GM18498 (cell line): ENCODE results near the gene SIPA1L3.
A peak's percentile ranks its signal among the peaks of the same experiment; 100 is the strongest.
"Not testable (repeated sequence)": the region's sequence is repeated elsewhere in the genome, so short reads cannot be mapped to it uniquely, and the experiment has no call there.

Experiments used
- ATAC-seq: cut with Tn5 transposase; IDR thresholded peaks from one replicate; pipeline ENCODE4 v1.9.1; 2021; ENCODE audit warnings: mild to moderate bottlenecking, moderate library complexity; ENCODE audit not compliant: unreplicated experiment

The SIPA1L3 gene

DNA sequence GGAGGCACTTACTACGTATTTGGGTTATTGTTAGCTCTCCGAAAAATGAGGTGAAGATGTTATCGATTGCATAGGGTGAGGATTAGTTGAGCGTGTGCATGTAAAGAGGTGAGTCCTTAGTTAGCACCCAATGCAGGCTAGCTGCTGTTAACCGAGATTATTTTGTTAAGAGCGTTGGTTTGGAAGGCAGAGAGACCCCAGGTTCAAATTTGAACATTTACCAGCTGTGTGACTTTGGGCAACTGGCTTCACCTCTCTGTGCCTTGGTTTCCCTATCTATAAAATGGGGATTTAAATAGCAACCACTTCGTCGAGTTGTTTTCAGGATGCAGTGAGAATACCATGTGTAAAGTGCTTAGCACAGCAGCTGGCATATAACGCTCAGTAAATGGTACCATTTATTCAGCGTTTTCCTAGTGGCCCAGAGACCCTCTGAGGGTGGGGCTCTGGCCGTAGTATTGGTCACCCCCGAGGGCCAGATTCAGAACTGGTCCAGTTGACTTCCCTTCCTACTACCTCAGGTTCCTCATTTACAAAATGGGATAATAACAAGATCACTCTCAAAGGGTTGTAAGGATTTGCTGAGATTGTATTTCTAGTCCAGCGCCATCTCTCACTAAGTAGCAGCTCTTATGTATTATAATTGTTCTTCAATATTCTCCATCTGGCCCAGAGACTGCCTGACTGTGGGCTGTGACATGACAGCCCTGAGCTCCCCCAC is 887 bp downstream of the SIPA1L3 start:
- ATAC-seq: no peak

- ATAC-seq: no peak
Observed at GRCh38 chr19:37909661-37910199, 2.7 kb downstream of the SIPA1L3 start.

DNA sequence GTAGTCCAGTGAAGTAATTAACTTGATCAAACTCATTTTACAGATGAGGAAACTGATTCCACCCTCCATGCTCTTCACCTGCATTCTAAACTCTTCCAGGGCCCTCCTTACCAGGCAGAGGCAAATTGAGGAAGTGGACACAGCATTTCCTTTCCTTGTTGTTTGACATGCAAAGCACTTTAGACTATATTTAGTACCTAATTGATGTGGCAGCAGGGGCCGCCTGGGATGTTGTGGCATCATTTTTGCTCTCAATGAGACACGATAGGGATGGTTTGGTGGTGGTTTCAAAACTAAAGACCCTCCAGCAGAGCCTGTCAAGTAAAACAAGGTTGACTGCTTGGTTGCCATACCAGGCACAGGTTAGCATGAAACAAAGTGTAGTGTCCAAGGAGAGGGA is 7.9 kb downstream of the SIPA1L3 start:
- no peak for ATAC-seq

- ATAC-seq: no peak
Observed at GRCh38 chr19:37920591-37921450, 13.8 kb downstream of the SIPA1L3 start.

DNA sequence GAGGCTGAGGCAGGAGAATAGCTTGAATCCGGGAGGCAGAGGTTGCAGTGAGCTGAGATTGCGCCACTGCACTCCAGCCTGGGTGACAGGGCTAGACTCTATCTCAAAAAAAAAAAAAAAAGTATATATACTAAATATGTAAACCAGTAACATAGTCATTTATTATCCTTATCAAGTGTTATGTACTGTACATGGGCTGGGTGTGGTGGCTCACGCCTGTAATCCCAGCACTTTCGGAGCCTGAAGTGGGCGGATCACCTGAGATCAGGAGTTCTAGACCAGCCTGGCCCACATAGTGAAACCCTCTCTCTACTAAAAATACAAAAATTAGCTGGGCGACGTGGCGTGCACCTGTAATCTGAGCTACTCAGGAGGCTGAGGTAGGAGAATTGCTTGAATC is 17.6 kb downstream of the SIPA1L3 start:
- not testable (repeated sequence) for ATAC-seq

DNA sequence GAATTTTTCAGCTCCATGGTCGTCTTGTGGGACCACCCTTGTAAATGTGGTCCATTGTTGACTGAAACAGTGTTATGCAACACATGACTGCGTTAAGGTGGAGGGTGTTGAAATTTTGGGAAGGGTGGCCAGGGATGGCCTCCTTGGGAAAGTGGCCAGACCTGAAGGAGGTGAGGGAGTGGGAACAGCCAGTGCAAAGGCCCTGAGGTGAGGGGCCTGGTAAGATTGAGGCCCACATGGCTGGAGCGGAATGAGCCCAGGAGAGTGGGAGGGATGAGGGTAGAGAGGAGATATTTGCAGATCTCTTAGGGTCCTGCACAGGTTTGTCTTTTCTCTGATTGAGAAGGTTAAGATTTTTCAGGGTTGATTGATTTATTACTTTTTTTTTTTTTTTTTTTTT is 18.2 kb downstream of the SIPA1L3 start:
- no peak for ATAC-seq

DNA sequence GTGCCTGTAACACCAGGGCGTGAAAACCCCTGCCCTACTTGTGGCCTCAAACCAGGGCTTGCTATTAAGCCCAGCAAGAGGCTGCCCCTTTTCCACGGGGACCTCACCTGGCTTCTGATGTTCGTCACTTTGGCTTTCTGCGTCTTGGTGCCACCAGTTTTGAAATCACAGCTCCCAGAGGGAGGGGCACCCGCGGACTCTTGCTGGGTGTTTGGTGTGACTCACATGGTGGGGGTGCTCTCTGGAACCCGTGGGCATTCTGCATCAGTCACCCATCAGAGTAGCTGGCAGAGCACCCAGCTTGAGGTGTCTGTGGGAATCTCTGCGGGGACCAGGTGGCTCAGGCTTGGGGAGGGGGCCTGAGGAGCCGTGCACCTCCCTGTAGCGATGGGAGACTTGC is 19.2 kb downstream of the SIPA1L3 start:
- no peak for ATAC-seq

DNA sequence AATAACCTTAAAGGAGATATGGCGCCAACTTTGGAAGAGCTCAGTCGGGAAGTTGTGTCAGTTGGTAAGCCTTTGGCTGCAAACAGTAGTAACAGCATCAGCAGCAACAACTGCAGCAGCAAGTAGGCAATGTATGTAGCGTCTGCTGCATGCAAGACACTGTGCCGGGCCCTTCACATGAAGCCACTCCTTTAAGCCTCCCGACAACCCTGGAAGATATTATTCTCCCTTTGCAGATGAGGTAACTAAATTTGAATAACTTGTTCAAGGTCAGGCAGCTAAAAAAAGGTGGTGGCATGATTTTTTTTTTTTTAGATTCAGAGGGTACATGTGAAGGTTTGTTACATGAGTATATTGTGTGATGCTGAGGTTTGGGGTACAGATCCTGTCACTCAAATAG is 19.7 kb downstream of the SIPA1L3 start:
- no peak for ATAC-seq

DNA sequence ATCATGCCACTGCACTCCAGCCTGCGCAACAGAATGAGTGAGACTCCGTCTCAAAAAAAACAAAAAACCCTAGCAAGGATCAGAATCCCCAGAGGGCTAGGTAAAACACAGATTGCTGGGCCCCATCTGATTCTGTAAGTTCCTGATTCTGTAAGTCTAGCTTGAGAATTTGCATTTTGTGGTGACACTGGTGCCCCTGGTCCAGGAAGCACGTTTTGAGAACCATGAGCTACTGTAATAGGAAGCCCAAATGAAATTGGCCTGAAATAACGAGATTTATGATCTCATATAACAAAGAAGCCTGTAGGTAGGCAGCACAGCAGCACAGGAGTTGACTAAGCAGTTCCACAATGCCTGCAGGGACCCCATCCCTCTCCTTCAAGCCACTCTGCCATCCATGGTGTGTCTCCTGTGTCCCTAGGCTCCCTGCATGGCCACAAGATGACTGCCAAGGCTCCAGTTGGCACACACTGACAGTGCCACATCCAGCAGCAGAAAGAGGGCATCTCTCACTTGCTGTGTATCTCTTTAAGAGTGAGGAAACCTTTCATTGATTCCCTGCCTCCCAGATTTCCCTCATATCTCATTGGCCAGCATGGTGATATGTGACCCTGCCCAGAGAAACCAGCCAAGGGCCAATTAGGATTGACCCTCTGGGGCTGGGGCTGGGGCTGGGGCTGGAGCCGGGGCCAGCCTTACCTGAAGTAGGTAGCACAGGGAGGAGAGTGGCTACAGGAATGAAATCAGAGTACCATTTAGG is 21.7 kb downstream of the SIPA1L3 start:
- peak; percentile 78 for ATAC-seq

GRCh38 chr19:37929355-37929923 is 22.4 kb downstream of the SIPA1L3 start:
- ATAC-seq: no peak

- ATAC-seq: no peak
Observed at GRCh38 chr19:37930416-37930815, 23.4 kb downstream of the SIPA1L3 start.

DNA sequence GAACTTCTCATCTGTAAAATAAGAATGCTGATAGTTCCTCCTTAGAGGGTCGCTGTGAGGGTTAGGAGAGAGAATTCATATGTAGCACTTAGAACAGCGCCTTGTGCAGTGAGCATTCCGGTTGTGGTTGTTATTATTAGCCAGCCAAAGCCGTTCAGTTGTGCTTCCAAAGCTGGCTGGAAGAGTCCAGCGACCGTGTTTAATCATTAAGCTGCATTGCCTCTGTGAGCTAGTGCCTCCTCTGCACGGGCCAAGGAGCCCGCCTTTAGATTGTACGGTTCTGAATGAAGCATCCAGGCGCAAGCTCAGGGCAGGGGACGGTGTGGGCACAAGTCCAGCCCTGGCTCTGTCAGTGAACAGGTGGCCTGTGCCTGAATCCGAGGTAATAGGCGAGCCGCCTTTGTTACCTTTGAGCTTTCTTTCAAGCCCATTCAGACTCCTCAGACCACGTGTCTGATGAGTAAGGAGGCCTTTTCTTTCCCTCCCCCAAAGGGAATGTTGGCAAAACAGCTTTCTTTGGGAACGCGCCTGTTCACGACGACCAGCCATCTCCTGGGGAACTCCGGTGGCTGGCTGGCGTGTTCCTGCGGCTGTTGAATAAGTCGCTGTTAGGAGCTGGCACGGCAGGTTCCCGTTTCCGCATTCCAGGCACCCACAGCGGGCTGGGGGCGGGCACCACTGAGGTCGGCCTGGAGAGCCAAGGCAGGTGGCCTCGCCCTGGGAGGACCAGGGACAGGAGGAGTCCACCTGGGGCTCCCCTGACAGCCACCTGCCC is 25.1 kb downstream of the SIPA1L3 start:
- ATAC-seq: peak; percentile 44

DNA sequence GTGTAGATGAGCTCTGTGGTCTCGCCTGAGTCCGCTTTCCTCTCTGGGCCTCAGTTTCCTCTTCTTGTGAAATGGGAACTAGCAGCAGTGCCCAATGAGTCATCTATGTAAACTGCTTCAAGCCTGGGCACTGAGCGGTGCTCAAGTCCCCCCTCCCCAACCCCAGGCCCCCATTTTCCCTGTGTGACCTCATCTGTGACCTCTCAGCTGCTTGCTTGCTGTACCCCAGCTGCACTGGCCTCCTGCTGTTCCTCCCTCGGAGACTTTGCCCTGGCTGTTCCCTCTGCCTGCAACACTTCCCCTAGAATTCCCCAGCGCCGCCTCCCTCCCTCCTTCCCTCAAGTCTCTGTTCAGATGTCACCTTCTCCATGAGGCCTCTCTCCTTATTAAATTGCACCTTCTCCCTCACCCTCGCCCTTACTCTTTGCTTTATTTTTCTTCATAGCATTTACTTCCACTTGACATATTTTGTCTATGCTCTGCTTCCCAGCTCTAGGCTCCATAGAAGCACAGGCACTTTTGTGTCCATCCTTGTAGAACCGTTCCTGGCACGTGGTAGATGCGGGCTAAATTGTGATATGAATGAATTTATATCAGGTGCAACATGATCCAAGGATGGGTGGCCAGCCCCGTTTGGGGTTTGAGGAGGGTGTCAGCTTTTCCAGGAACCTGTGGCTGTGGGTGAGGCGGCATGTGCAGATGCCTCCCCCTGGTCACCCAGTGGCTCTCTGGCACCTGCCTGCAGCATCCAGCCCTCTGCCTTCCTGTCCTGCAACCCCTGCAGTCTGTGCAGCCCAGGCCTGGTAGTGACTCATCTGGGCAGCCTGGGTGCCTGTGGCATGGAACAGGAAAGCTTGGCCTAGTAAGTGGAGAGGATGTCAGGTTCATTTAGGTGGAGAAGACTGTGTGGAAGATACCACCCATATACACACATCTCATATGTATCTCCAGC is 26.3 kb downstream of the SIPA1L3 start:
- ATAC-seq: no peak

DNA sequence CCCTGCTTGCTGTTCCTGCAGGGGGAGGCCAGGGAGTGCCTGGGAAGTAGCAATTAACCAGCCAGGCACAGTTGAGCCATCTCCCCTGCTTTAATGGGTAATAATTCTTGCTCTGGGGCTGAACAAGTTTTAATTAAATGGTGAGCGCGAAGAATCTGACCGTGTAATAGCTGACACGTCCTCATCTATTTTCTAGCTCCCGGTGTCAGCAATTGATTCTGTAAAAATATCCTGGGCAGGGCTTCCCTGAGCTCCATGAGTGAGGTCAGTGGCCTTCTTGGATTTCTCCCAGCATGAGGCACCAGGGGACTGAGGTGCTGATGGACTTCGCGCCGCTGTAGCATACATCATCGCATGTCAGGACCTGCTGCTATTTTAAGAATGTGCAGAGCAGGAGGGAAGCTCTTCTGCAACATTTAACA is 26.9 kb downstream of the SIPA1L3 start:
- no peak for ATAC-seq

- ATAC-seq: no peak
Observed at GRCh38 chr19:37935341-37935740, 28.3 kb downstream of the SIPA1L3 start.

DNA sequence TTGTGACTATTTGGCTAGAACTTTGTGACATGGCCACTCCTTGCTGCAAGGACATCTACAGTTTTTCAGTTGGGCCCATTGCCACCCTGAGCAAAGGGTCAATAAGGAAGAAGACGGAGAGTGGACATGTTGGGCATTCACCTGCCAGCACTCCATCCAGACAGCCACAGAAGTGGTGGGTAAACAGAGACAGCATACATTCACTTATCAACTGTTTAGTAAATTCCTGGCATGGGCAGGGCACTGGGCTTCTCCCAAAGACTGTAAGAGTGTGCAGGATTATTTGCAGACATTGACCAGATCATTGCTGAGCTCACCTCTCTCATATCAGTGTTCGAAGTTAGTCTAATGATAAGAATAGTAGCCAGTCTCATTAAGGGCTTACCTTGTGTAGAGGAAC is 29.2 kb downstream of the SIPA1L3 start:
- ATAC-seq: no peak

- ATAC-seq: no peak
Observed at GRCh38 chr19:37936886-37937285, 29.9 kb downstream of the SIPA1L3 start.

- no peak for ATAC-seq
Observed at GRCh38 chr19:37938353-37938752, 31.3 kb downstream of the SIPA1L3 start.
